ENCODE results near the gene GALNT18.

DNA sequence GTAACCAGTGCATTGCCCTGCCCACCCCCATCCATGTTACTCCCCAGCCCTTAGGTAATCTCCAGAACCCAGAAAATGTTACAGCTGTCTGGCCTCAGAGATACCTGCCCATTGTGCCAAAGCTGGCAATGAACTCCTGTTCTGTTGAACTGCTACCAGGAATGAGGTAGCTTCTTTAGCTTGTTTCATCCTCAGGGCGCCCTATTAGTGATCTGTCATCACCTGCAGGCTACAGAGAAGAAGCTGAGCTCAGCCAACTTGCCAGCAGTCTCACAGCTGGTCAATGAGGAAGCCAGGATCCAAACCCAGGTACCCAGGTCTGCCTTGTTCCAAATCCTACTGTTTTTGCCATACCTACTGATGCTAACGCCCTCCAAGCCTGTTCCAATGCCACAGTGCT lies 88.7 kb downstream of the GALNT18 start:
- TF ChIP-seq, protein P1, sequence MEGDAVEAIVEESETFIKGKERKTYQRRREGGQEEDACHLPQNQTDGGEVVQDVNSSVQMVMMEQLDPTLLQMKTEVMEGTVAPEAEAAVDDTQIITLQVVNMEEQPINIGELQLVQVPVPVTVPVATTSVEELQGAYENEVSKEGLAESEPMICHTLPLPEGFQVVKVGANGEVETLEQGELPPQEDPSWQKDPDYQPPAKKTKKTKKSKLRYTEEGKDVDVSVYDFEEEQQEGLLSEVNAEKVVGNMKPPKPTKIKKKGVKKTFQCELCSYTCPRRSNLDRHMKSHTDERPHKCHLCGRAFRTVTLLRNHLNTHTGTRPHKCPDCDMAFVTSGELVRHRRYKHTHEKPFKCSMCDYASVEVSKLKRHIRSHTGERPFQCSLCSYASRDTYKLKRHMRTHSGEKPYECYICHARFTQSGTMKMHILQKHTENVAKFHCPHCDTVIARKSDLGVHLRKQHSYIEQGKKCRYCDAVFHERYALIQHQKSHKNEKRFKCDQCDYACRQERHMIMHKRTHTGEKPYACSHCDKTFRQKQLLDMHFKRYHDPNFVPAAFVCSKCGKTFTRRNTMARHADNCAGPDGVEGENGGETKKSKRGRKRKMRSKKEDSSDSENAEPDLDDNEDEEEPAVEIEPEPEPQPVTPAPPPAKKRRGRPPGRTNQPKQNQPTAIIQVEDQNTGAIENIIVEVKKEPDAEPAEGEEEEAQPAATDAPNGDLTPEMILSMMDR (conservative IDR thresholded peaks at IDR 0.05; ENCODE audit: low read length) = no peak
- TF ChIP-seq EZH2phosphoT487 (IDR thresholded peaks at IDR 0.05; ENCODE audit: borderline replicate concordance, low read depth, low read length) = no peak

Measured in OCI-LY7 (cell line).